ENCODE measurements around the gene SFXN5.

SFXN5 gene

GRCh38 chr2:72955228-72956049, 116.1 kb downstream of the SFXN5 start:
- DNase-seq = peak in 1 of 14 donors; percentile 76

GRCh38 chr2:72954376-72955227, 116.9 kb downstream of the SFXN5 start:
- no peak for DNase-seq

- no peak for DNase-seq
These were observed 117.5 kb downstream of the SFXN5 start for GRCh38 chr2:72953976-72954375.

GRCh38 chr2:72953528-72953927, 118.0 kb downstream of the SFXN5 start:
- no peak for DNase-seq

- DNase-seq = peak in 1 of 14 donors; percentile 41
These were observed 118.6 kb downstream of the SFXN5 start for GRCh38 chr2:72952961-72953360.

GRCh38 chr2:72952110-72952823, 119.2 kb downstream of the SFXN5 start:
- DNase-seq = no peak

GRCh38 chr2:72951303-72952095, 120.0 kb downstream of the SFXN5 start:
- DNase-seq = no peak

- DNase-seq = no peak
These were observed 120.8 kb downstream of the SFXN5 start for GRCh38 chr2:72950558-72951255.

- DNase-seq = no peak
These were observed 121.9 kb downstream of the SFXN5 start for GRCh38 chr2:72949642-72950041.

- no peak for DNase-seq
These were observed 122.5 kb downstream of the SFXN5 start for GRCh38 chr2:72949045-72949444.

GRCh38 chr2:72947952-72948830, 123.3 kb downstream of the SFXN5 start:
- DNase-seq = no peak

- no peak for DNase-seq
These were observed 125.0 kb downstream of the SFXN5 start for GRCh38 chr2:72946466-72946865.

- DNase-seq = no peak
These were observed 126.0 kb downstream of the SFXN5 start for GRCh38 chr2:72945450-72946019.

- DNase-seq = no peak
These were observed 126.6 kb downstream of the SFXN5 start for GRCh38 chr2:72944804-72945449.

GRCh38 chr2:72943540-72944395, 127.7 kb downstream of the SFXN5 start:
- no peak for DNase-seq

- DNase-seq = no peak
These were observed 128.6 kb downstream of the SFXN5 start for GRCh38 chr2:72942881-72943418.

- DNase-seq = no peak
These were observed 129.2 kb downstream of the SFXN5 start for GRCh38 chr2:72942293-72942692.

- DNase-seq = no peak
These were observed 130.7 kb downstream of the SFXN5 start for GRCh38 chr2:72940786-72941185.

Data from C1 segment of cervical spinal cord (tissue), 14 donors.